ENCODE data around the gene SET.

GRCh38 chr9:128704356-128704670 is 15.3 kb downstream of the SET start:
- TF ChIP-seq, protein P1, sequence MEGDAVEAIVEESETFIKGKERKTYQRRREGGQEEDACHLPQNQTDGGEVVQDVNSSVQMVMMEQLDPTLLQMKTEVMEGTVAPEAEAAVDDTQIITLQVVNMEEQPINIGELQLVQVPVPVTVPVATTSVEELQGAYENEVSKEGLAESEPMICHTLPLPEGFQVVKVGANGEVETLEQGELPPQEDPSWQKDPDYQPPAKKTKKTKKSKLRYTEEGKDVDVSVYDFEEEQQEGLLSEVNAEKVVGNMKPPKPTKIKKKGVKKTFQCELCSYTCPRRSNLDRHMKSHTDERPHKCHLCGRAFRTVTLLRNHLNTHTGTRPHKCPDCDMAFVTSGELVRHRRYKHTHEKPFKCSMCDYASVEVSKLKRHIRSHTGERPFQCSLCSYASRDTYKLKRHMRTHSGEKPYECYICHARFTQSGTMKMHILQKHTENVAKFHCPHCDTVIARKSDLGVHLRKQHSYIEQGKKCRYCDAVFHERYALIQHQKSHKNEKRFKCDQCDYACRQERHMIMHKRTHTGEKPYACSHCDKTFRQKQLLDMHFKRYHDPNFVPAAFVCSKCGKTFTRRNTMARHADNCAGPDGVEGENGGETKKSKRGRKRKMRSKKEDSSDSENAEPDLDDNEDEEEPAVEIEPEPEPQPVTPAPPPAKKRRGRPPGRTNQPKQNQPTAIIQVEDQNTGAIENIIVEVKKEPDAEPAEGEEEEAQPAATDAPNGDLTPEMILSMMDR (IDR thresholded peaks at IDR 0.05) = no peak
- TF ChIP-seq POLR2AphosphoS5 (IDR thresholded peaks at IDR 0.05; ENCODE audit: low read depth, low read length) (no peak), TCF7L2 (IDR thresholded peaks at IDR 0.05; ENCODE audit: low read depth, low read length) (no peak)
- TF ChIP-seq, protein P2, sequence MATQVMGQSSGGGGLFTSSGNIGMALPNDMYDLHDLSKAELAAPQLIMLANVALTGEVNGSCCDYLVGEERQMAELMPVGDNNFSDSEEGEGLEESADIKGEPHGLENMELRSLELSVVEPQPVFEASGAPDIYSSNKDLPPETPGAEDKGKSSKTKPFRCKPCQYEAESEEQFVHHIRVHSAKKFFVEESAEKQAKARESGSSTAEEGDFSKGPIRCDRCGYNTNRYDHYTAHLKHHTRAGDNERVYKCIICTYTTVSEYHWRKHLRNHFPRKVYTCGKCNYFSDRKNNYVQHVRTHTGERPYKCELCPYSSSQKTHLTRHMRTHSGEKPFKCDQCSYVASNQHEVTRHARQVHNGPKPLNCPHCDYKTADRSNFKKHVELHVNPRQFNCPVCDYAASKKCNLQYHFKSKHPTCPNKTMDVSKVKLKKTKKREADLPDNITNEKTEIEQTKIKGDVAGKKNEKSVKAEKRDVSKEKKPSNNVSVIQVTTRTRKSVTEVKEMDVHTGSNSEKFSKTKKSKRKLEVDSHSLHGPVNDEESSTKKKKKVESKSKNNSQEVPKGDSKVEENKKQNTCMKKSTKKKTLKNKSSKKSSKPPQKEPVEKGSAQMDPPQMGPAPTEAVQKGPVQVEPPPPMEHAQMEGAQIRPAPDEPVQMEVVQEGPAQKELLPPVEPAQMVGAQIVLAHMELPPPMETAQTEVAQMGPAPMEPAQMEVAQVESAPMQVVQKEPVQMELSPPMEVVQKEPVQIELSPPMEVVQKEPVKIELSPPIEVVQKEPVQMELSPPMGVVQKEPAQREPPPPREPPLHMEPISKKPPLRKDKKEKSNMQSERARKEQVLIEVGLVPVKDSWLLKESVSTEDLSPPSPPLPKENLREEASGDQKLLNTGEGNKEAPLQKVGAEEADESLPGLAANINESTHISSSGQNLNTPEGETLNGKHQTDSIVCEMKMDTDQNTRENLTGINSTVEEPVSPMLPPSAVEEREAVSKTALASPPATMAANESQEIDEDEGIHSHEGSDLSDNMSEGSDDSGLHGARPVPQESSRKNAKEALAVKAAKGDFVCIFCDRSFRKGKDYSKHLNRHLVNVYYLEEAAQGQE (IDR thresholded peaks at IDR 0.05; ENCODE audit: insufficient read depth in 1 of 2, low read depth in 2 of 2, low read length in 1 of 2) = no peak
